NCI-H774 (cell line): ENCODE results near the gene MX1.

Experiments used
- DNase-seq: peaks from one replicate; lab custom pipeline; 2025; lab: John Stamatoyannopoulos, UW

MX1 gene

DNA sequence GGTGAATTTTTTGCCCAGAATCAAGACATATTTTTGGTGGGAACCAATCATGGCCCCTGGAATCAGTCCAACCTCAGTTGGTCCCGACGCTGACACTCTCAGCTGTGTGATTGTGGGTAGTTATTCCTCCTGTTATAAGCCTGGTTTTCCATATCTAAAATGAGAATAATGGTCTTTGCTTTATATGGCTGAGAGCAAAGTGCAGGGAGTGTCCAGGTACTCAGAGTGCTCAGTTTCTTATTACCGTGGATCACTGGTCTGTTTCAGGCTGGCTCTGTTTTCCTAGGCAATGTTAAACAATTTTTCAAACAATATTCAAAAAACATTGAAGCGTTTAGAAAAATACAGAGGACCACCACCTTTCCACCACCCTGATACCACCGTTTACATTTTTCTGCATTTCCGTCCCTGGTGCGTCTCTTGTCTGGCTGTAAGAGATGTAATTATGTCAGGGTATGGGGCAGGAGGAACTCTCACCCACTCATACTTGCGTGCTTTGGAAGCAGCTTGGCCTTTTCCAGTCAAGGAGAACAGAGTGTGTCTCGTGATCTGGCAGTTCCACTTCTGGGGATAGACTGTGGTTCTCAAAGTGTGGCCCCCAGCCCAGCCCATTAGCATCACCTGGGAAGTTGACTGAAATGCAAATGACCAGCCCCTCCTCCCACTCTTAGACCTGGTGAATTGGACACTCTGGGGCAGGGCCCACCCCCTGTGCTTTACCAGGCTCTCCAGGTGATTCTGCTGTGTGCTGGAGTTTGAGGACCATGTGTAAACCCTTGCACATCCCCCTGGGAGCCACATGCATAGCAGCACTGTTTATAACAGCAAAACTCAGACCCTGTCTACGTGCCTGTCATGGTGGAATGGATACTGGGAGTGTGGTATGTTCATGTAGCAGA is 6.8 kb downstream of the MX1 start:
- no peak for DNase-seq

GRCh38 chr21:41433566-41433965 is 7.5 kb downstream of the MX1 start:
- no peak for DNase-seq

DNA sequence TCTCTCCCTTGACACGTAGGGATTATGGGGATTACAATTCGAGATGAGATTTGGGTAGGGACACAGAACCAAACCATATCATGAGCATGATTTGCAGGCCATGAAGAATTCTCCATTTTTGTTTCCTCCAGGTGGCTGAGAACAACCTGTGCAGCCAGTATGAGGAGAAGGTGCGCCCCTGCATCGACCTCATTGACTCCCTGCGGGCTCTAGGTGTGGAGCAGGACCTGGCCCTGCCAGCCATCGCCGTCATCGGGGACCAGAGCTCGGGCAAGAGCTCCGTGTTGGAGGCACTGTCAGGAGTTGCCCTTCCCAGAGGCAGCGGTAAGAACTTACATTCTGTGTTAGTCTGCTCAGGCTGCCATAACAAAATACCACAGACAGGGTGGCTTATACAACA is 9.7 kb downstream of the MX1 start:
- DNase-seq, result no peak

DNA sequence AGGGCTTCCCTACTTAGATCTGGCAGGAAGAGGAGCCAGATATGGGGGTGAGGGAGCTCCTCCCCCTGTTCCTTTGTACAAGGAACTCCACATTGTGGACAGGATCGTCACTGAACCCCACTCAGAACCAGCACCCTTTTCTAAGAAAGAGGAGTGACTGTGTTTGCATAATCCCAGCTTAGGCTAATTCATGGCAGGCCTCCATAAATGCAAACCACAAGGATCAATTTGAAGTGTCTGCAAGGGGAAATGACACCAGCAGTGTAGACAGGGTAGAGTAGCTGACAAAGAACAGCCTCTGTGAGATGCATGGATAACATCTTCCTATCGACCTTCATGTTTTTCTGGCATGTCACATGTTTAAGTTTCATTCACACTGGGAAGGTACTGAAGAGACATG is 11.7 kb downstream of the MX1 start:
- no peak for DNase-seq

DNA sequence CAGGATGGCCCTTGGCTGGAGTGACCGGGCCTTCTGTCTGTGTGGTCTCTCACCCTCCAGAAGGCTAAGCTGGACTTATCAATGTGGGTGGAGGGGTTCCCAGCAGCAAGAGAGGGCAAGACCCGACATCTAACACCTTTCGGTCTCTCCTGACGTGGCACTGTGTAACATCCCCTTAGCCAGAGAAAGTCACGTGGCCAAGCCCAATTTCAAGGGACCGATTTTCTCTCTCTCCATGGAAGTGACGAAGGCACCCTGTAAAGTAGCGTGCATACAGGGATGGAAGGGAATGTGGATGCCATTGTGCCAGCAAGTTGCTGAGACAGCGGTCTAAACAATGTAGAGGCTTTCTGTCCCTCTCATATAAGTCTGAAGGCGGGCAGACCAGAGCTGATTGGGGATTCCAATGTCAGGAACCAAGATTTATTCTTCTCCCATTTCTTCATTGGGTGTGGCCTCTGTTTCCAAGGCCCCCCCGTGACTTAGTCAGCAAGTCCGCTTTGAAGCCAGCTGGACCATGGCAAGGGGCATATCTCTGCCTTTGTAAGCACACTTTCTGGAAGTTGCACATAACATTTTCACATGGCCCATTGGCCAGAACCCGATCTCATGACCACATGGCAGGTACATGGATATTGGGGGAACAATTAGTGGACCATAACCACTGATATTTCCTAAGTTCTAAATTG is 12.5 kb downstream of the MX1 start:
- no peak for DNase-seq

GRCh38 chr21:41439248-41439647 is 13.2 kb downstream of the MX1 start:
- DNase-seq, result no peak

DNA sequence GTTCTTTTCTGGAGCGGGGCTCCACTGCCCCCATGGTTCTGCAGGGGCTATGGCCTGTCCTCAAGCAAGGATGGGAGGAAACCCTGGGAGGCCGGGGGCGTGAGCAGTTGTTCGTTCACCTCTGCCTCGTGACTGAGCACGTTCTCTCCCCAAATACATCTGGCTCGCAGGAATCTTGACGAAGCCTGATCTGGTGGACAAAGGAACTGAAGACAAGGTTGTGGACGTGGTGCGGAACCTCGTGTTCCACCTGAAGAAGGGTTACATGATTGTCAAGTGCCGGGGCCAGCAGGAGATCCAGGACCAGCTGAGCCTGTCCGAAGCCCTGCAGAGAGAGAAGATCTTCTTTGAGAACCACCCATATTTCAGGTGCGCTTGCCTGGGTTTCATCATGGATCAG is 15.5 kb downstream of the MX1 start:
- no peak for DNase-seq

DNA sequence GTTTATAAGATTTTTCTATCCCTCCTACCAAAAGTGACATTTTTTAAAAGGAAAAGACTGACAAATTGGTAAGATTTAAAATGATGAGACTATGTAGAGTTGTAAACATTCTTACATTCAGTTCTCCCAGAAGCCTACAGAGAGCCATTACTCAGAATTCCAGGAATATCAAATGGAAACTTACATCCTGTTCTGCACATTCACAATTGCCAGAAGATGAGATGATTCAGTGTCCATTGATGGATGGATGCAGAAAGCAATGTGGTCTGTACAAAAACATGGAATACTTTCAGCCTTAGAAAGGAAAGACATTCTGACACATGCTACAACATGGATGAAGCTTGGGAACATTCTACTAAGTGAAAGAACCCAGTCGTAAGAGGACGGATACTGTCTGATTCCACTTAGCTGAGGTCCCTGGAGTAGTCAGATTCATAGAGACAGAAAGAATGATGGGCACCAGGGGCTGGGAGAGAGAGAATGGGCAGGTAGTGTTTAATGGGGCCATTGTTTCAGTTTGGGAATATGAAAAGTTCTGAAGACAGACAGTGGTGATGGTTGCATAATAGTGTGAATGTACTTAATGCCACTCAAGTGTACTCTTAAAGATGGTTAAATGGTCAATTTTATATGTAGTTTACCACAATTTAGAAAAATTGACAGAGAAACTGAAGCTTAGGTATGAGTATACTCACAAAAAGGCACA is 16.6 kb downstream of the MX1 start:
- DNase-seq, result no peak

DNA sequence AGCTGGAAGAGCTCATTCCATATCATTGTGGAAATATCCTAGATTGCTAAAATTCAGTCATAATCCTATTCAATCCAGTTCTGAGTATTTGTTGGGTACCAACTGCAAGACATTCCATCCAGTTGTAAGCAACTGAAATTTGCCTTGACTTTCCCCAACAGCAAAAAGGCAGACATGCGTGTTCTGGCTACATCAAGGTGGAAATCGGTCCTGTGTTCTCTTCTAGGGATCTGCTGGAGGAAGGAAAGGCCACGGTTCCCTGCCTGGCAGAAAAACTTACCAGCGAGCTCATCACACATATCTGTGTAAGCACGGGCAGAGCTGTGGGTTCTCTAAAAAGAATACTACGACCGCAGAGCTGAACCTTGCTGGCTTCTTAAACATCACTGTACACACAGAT is 17.5 kb downstream of the MX1 start:
- no peak for DNase-seq

GRCh38 chr21:41444703-41445464 is 18.8 kb downstream of the MX1 start:
- DNase-seq, result no peak

DNA sequence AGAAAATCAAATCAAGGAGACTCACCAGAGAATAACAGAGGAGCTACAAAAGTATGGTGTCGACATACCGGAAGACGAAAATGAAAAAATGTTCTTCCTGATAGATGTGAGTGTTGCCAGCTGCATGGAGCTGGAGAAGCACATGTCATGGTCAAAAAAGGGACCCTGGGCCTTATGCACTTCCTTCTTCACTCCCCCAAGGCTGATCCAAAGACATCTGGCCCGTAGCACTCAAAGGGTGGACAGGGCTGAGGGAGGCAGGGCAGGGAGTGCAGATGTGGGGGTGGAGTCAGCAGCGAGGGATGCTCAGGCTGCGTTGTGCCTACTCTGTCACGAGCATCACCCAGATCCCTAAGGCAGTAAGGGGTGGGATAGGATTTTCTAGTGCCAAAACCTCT is 19.4 kb downstream of the MX1 start:
- DNase-seq, result no peak

DNA sequence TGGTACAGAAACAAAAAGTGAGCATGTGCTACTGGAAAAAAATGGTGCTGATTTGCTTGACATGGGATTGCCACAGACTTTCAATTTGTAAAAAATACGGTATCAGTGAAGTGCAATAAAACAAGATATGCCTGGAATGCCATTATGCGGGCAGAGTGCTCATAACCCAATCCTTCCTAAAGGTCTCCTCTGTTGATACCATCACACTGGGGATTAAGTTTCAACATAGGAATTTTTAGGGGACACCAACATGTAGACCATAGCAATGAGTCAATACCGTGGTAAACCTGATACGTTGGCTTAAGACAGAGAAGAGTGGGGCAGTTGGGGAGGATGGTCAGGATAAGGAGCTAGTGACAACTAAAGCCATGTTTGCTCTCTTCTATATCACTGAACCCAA is 20.5 kb downstream of the MX1 start:
- DNase-seq, result no peak

DNA sequence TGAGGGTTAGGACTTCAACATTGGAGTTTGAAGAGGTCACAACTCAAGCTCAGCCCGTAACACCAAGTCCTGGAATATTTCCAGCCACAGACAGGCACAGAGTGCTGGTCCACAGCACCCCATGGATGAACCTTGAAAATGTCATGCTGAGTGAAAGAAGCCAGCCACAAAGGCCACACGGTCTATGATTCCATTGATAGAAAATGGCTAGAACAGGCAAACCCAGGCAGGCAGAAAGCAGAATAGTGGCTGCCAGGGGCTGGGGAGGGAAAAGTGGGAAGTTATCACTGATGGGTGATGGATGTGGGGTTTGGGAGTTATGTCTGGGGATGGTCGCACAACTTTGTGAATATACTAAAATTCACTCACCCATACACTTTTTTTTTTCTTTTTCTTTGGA is 21.3 kb downstream of the MX1 start:
- DNase-seq, result no peak

DNA sequence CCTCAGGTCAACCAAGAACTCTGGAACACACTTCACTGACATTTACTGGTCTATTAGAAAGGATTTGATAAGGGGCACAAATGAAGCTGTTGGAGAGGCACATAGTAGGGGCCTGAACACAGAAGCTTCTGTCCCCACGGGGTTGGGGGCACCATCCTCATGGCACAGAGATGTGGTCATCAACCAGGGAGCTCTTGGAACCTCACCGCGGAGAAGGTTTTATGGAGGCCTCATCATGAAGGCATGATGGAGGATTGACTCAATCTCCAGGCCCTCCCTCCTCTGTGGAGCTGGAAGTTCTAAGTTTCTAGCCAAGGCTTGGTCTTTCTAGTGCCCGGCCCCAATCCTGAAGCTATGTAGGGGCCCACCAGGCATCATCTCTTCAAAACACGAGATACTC is 23.6 kb downstream of the MX1 start:
- no peak for DNase-seq

- DNase-seq, result no peak
Observed at GRCh38 chr21:41451753-41452676, 26.0 kb downstream of the MX1 start.

- DNase-seq, result no peak
Observed at GRCh38 chr21:41453198-41453597, 27.2 kb downstream of the MX1 start.

DNA sequence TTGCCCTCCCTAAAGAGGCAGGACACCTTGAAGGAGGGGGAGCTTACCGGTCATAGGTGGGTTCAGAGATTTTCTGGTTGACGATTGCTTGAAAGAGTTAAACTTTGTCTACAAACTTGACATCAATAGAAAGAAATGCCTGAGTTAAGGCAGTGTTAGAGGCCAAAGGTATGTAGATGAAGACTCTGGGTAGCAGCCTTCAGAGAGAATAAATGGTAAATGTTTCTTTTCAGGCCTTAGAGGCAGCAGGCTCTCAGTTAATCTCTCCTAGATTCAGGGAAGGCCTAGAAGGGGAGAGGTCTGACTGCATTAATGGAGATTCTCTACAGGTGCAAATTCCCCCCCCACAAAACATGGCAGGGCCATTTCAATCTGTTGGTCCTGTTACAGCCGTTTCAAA is 27.7 kb downstream of the MX1 start:
- no peak for DNase-seq

- DNase-seq, result no peak
Observed at GRCh38 chr21:41458121-41458520, 32.1 kb downstream of the MX1 start.

DNA sequence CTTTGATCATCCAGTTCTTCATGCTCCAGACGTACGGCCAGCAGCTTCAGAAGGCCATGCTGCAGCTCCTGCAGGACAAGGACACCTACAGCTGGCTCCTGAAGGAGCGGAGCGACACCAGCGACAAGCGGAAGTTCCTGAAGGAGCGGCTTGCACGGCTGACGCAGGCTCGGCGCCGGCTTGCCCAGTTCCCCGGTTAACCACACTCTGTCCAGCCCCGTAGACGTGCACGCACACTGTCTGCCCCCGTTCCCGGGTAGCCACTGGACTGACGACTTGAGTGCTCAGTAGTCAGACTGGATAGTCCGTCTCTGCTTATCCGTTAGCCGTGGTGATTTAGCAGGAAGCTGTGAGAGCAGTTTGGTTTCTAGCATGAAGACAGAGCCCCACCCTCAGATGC is 32.5 kb downstream of the MX1 start:
- DNase-seq, result no peak

DNA sequence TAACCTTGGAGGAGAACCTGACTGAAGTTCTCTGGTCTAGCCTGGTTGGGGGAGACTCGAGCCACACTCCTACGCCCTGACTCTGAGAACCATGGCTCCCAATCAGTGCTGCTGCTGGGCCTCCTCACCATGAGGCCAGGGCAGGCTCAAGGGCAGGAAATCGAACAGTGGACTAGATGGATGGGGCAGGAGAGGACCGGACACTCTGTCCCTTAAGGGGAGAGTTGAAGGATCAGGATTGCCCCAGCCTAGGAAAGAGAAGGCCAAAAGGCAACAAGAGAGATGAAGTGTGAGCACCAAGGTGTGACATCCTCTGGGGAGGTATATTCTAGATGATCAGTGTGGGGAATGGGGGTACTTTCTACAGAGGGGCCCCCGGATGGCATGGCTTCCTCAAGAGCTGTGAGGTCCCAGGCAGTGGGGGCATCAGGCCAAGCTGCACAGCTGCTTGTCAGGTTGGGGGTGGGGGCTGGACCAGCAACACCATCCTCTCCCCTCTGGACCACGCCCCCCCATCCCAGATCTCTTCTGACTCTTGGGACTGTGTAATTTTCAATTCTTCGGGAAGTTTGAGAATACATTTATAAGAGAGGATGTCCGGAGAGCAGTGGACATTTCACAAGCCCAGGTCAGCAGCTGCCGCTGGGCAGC is 34.0 kb downstream of the MX1 start:
- DNase-seq, result no peak
